Endothelial cell (in vitro differentiated cells): ENCODE results near the gene DOHH. TPM values are rescaled to one million over a fixed set of nuclear protein-coding genes. Genes with fewer than 3 reads are reported as not detected.
"Not testable (repeated sequence)": the region's sequence is repeated elsewhere in the genome, so short reads cannot be mapped to it uniquely, and the experiment has no call there.

ENCODE experiments used
- DNase-seq: peaks from one replicate; pipeline ENCODE4 v3.0.0; 2021; ENCODE audit warnings: low spot score
- H3K27ac Mint-ChIP-seq: one replicate; pipeline ENCODE4 v1.8.0; 2021; ENCODE audit warnings: mixed read lengths, inconsistent platforms; ENCODE audit not compliant: unreplicated experiment
- H3K27me3 Mint-ChIP-seq: one replicate; pipeline ENCODE4 v1.8.0; 2021; ENCODE audit warnings: mild to moderate bottlenecking, moderate library complexity, mixed read lengths, inconsistent platforms; ENCODE audit not compliant: unreplicated experiment
- H3K36me3 Mint-ChIP-seq: one replicate; pipeline ENCODE4 v1.8.0; 2021; ENCODE audit warnings: mild to moderate bottlenecking, low read depth, mixed read lengths, inconsistent platforms; ENCODE audit not compliant: unreplicated experiment
- H3K4me1 Mint-ChIP-seq: one replicate; pipeline ENCODE4 v1.8.0; 2021; ENCODE audit warnings: mild to moderate bottlenecking, mixed read lengths, inconsistent platforms; ENCODE audit not compliant: unreplicated experiment
- H3K4me3 Mint-ChIP-seq: one replicate; pipeline ENCODE4 v1.8.0; 2021; ENCODE audit warnings: mild to moderate bottlenecking, mixed read lengths, inconsistent platforms; ENCODE audit not compliant: unreplicated experiment
- H3K9me3 Mint-ChIP-seq: one replicate; pipeline ENCODE4 v1.8.0; 2021; ENCODE audit warnings: mixed read lengths, inconsistent platforms; ENCODE audit not compliant: unreplicated experiment
- total RNA-seq: library from RNA; stranded (reverse); fragmentation: NEBNext Ultra II Directional; extraction: Animal tissue kit (Norgen Biotek cat#: 25700); gene quantifications from one replicate; pipeline ENCODE4 v1.2.1, GENCODE V29; 2021; ENCODE audit not compliant: unreplicated experiment
- TF ChIP-seq, protein P1 (sequence below): fragments of 200-600 bp; sonication (generic); IDR thresholded peaks from one replicate; pipeline ENCODE4 v1.5.0; 2021; ENCODE audit warnings: antibody characterized with exemption; ENCODE audit not compliant: unreplicated experiment

Gene DOHH
- total RNA-seq, 1 donor from 2014 or later, result 8.7 TPM

- H3K36me3 Mint-ChIP-seq, result peaks cover 20% of the 10 kb centered on the region
- H3K9me3 Mint-ChIP-seq, result no peaks in the 10 kb centered on the region
- H3K27ac Mint-ChIP-seq, result no peak overlapping the region
- no peak overlapping the region for H3K4me3 Mint-ChIP-seq
- TF ChIP-seq, protein P1, sequence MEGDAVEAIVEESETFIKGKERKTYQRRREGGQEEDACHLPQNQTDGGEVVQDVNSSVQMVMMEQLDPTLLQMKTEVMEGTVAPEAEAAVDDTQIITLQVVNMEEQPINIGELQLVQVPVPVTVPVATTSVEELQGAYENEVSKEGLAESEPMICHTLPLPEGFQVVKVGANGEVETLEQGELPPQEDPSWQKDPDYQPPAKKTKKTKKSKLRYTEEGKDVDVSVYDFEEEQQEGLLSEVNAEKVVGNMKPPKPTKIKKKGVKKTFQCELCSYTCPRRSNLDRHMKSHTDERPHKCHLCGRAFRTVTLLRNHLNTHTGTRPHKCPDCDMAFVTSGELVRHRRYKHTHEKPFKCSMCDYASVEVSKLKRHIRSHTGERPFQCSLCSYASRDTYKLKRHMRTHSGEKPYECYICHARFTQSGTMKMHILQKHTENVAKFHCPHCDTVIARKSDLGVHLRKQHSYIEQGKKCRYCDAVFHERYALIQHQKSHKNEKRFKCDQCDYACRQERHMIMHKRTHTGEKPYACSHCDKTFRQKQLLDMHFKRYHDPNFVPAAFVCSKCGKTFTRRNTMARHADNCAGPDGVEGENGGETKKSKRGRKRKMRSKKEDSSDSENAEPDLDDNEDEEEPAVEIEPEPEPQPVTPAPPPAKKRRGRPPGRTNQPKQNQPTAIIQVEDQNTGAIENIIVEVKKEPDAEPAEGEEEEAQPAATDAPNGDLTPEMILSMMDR, result no peak
- H3K27me3 Mint-ChIP-seq, result peaks cover 9% of the 10 kb centered on the region
- peaks cover 6% of the 10 kb centered on the region for H3K4me1 Mint-ChIP-seq
- DNase-seq, result no peak
Observed at GRCh38 chr19:3511506-3512251, 11.2 kb upstream of the DOHH start.

- Mint-ChIP-seq H3K27me3 (peaks cover 13% of the 10 kb centered on the region), H3K9me3 (no peaks in the 10 kb centered on the region), H3K4me3 (no peak overlapping the region), H3K27ac (no peak overlapping the region), H3K36me3 (peaks cover 20% of the 10 kb centered on the region), H3K4me1 (peaks cover 6% of the 10 kb centered on the region)
- no peak for DNase-seq
- TF ChIP-seq, protein P1, result no peak
Observed at GRCh38 chr19:3510727-3511126, 10.3 kb upstream of the DOHH start.

GRCh38 chr19:3509566-3509989 is 9.1 kb upstream of the DOHH start:
- peak overlapping the region; percentile 30 for H3K27ac Mint-ChIP-seq
- TF ChIP-seq, protein P1, result no peak
- peaks cover 14% of the 10 kb centered on the region for H3K27me3 Mint-ChIP-seq
- no peak for DNase-seq
- no peaks in the 10 kb centered on the region for H3K9me3 Mint-ChIP-seq
- peak overlapping the region; percentile 39 for H3K4me3 Mint-ChIP-seq
- peaks cover 9% of the 10 kb centered on the region for H3K4me1 Mint-ChIP-seq
- peaks cover 19% of the 10 kb centered on the region for H3K36me3 Mint-ChIP-seq

DNA sequence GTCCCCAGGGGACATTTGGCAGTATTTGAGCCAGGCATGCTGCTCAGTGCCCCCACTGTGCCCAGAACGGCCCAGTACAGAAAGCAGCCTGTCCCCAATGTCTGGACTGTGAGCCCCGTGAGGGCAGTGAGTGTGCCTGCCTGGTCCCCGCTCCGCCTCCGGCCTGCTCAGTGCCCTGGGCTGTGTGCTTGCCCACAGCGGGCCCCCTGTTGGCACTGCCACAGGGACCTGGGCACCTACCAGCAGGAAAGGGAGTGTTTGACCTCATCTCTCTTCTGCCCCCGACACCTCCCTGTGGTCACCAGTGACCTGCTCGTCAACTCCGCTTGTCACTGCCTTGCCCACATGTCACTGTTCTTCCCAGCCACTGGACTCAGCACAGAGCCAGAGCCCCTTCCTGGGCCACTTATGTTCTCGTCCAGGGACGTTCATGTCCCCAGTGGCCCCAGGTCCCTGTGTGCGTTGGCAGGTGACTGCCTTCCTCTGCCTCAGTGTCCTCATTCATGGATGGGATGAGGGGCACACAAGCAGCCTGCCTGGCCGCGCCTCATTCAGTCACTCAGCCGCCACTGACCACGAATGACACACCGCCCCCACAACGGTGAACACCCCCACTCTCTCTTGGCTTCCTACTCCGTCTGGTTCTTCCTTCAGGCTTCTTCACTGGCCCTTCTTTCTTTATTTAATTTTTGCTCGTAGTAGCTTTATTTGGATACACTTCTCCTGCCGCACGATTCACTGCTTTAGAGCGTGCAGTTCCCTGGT is 8.5 kb upstream of the DOHH start:
- peaks cover 14% of the 10 kb centered on the region for H3K27me3 Mint-ChIP-seq
- H3K4me3 Mint-ChIP-seq, result peak overlapping the region; percentile 39
- no peak overlapping the region for H3K27ac Mint-ChIP-seq
- H3K4me1 Mint-ChIP-seq, result peaks cover 11% of the 10 kb centered on the region
- H3K36me3 Mint-ChIP-seq, result peaks cover 15% of the 10 kb centered on the region
- TF ChIP-seq, protein P1, result no peak
- H3K9me3 Mint-ChIP-seq, result no peaks in the 10 kb centered on the region
- no peak for DNase-seq

- not testable (repeated sequence) for H3K27ac Mint-ChIP-seq
Observed at GRCh38 chr19:3508121-3508661, 7.7 kb upstream of the DOHH start.

More at GRCh38 chr19:3508121-3508661, 7.7 kb upstream of the DOHH start:
- Mint-ChIP-seq H3K4me1 (peaks cover 11% of the 10 kb centered on the region), H3K4me3 (peak overlapping the region; percentile 42), H3K36me3 (peaks cover 15% of the 10 kb centered on the region), H3K27me3 (peaks cover 14% of the 10 kb centered on the region)
- DNase-seq, H3K9me3 Mint-ChIP-seq: not testable (repeated sequence)
